Fibroblast of skin of scalp (primary cell): ENCODE data around the gene CELA3A.
"Not testable (repeated sequence)": the region's sequence is repeated elsewhere in the genome, so short reads cannot be mapped to it uniquely, and the experiment has no call there.

Experiments used
- DNase-seq: peaks from one replicate; pipeline ENCODE4 v3.0.0-alpha.2; 2013

The CELA3A gene

GRCh38 chr1:21981253-21981652 is 20.2 kb upstream of the CELA3A start:
- DNase-seq, result not testable (repeated sequence)

GRCh38 chr1:21982122-21982521 is 19.3 kb upstream of the CELA3A start:
- not testable (repeated sequence) for DNase-seq

- DNase-seq, result not testable (repeated sequence)
Observed at GRCh38 chr1:21983539-21983938, 17.9 kb upstream of the CELA3A start.

GRCh38 chr1:21985893-21986292 is 15.6 kb upstream of the CELA3A start:
- not testable (repeated sequence) for DNase-seq

- DNase-seq, result not testable (repeated sequence)
Observed at GRCh38 chr1:21986386-21986785, 15.1 kb upstream of the CELA3A start.

- not testable (repeated sequence) for DNase-seq
Observed at GRCh38 chr1:21989672-21990393, 11.6 kb upstream of the CELA3A start.

GRCh38 chr1:21992186-21992585 is 9.3 kb upstream of the CELA3A start:
- DNase-seq, result not testable (repeated sequence)

- DNase-seq, result not testable (repeated sequence)
Observed at GRCh38 chr1:21994716-21995115, 6.7 kb upstream of the CELA3A start.

- not testable (repeated sequence) for DNase-seq
Observed at GRCh38 chr1:21996663-21996970, 4.8 kb upstream of the CELA3A start.

- DNase-seq, result not testable (repeated sequence)
Observed at GRCh38 chr1:21997891-21998623, 3.4 kb upstream of the CELA3A start.

GRCh38 chr1:21998624-21999294 is 2.7 kb upstream of the CELA3A start:
- not testable (repeated sequence) for DNase-seq

GRCh38 chr1:21999645-22000044 is 1.8 kb upstream of the CELA3A start:
- DNase-seq, result not testable (repeated sequence)

GRCh38 chr1:22002461-22002860 is 1.0 kb downstream of the CELA3A start:
- not testable (repeated sequence) for DNase-seq

GRCh38 chr1:22002875-22003274 is 1.4 kb downstream of the CELA3A start:
- DNase-seq, result not testable (repeated sequence)

GRCh38 chr1:22003959-22004358 is 2.5 kb downstream of the CELA3A start:
- DNase-seq, result not testable (repeated sequence)

- peak; percentile 37 for DNase-seq
Observed at GRCh38 chr1:22005261-22006149, 4.0 kb downstream of the CELA3A start.

- not testable (repeated sequence) for DNase-seq
Observed at GRCh38 chr1:22006736-22007135, 5.3 kb downstream of the CELA3A start.

GRCh38 chr1:22007262-22007661 is 5.8 kb downstream of the CELA3A start:
- DNase-seq, result not testable (repeated sequence)

- DNase-seq, result not testable (repeated sequence)
Observed at GRCh38 chr1:22009566-22009965, 8.1 kb downstream of the CELA3A start.

GRCh38 chr1:22012752-22013151 is 11.3 kb downstream of the CELA3A start:
- DNase-seq, result not testable (repeated sequence)

- DNase-seq, result not testable (repeated sequence)
Observed at GRCh38 chr1:22014575-22015206, 13.2 kb downstream of the CELA3A start.
